Hippocampal formation (tissue), 2 donors: ENCODE results near the gene RHBDD3.
"Not testable (repeated sequence)": the region's sequence is repeated elsewhere in the genome, so short reads cannot be mapped to it uniquely, and the experiment has no call there.

ENCODE experiments used
- DNase-seq, 2 donors: peaks; one replicate each; lab custom pipeline; 2025; lab: John Stamatoyannopoulos, UW

RHBDD3 gene

DNA sequence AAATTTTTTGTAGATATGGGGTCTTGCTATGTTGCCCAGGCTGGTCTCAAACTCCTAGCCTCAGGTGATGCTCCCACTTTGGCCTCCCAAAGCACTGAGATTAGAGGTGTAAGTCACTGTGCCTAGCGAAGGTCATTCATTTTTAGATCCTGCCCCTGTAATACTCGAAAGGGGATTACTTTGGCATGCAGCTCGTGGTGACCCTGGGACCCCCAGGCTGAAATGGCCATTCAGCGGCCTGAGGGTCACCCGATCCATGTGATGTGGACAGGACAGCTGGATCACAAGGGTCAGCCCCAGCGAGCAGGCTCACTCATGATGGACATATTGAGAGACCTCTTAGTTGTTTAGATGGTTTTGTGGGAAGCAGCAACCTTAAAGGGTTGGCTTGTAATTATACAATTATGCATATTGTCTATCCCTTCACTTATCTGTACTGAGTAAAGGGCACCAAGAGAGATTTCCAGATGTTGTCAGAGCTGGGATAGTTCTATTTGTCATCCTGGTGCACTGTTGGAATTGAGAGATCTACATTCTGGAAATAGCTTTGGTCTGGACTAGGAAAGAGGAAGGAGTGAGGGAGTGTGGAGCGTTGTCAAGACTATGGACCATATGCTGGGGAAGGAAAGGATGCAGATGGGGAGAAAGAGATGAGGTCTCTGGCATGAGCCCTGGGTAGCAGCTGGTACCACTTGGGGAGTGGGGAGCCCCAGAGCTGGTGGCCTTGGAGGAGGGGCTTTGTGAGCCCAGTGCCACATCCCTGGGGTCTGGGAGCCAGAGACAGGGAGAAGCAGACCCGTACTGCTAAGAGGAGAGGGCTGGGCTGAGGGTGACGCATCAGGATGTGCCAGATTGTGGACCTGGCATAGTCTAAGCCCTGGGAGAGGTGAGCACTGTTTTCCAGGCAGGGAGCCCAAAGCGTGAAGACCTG lies 15.5 kb downstream of the RHBDD3 start:
- DNase-seq: no peak

DNA sequence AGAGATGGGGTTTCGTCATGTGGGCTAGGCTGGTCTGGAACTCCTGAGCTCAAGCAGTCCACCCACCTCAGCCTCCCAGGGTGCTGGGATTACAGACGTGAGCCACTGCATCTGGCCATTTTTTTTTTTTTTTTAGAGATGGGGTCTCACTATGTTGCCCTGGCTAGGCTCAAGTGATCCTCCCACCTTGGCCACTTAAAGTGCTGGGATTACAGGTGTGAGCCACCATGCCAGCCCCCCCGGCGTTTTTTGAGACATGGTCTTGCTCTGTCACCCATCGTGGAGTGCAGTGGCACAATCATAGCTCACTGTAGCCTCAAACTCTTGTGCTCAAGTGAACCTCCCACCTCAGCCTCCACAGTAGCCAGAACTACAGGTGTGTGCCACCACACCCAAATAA lies 16.5 kb downstream of the RHBDD3 start:
- DNase-seq: no peak

DNA sequence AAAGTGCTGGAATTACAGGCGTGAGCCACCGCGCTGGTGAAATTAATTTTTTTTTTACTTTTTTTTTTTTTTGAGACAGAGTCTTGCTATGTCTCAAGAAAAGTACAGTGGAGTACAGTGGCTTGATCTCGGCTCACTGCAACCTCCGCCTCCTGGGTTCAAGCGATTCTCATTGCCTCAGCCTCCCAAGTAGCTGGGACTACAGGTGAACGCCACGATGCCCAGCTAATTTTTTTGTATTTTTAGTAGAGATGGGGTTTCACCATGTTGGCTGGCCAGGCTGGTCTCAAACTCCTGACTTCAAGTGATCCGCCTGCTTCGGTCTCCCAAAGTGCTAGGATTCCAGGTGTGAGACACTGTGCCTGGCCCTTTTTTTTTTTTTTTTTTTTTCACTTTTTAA lies 19.9 kb downstream of the RHBDD3 start:
- not testable (repeated sequence) for DNase-seq

DNA sequence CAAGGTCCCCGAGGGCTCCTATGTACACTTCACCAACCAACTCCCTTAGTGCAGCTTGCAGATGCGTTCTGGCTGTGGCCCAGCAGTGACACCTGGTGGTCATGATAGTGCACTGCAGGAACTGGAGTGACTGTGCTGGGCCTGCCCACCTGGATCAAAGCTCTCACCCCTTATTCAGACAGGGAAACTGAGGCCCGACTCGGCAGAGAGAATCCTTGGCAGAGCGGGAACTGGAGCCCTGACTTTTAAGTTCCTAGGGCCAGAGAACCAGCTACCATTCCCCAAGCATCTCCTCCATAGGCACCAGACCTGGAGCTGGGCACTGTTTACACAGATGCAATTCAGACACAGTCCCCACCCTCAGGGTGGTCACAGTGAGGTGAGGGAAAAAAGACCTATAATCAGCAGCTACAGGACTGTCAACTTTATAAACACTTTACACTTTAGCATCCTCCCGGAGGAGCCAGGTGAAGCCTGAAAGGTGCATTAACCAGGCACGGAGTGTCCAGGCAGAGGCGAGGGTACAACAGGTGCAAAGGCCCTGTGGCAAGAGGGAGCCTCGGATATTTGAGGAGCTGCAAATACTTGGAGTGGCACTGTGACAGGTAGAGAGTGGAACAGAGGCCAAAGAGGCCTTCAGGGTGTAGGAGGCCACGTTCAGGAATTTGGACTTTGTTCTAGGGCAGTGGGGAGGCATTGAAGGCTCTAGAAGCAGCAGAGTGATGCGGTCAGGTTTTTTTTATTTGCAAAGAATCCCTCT lies 22.0 kb downstream of the RHBDD3 start:
- DNase-seq: peak; percentile 36 to 58

DNA sequence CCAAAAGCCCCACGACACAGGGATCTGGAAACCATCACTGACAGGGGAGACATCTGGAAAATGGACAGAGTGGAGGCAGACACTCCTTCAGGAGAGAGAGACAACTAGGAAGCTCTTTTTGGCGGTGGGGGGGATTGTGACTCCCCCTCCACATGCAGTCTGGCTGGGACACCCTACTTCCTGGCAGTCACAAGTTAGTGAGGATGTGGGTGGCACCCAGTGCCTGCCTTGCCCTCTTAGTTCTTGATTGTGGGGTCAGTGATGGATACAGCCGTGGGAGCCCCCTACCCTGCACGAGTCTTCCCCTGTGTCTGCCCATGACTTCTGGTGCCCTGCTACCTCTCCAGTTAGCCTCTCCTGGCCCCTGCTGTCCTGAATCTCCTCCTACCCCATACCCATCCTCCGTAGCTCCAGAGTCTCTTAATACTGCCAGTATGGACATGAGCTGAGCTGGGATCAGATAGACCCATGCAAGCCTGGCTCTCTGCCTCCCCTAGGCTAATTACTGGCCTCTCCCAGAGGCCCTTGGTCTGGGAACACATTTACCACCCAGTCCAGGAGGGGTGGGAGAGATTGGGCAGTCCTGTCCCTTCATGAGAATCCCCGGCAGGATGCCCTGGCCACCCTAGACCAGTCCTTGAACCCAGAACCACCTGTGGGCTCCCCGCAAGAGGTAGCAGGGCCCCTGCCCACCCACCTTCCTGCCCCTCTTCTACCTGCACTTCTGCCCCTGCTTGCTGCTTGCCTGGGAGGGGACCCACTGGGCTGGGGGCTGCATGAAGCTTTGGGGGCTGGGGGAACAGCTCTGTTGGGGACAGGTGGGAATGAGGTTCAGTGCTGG lies 22.8 kb downstream of the RHBDD3 start:
- DNase-seq: no peak

DNA sequence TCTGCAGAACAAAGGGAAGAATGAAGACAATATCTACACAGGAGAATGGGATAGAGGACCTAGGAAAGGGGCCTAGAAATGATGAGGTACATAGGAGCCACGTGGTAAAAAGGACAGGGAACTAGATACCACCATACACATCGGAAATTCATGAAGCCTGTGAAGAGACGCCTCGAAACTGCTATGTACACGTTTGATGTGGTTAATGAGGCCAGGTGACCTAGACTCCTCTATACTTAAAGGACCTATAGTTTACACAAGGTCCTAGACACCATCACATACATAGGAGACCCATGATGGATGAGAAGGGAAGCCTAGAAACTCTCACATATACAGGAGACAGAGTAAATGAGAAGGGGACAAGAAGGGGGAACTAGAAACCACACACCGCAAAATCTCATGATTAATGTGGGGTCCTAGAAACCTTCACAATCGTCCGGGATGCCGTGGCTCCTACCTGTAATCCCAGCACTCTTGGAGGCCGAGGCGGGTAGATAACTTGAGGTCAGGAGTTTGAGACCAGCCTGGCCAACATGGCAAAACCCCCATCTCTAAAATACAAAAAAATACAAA lies 23.8 kb downstream of the RHBDD3 start:
- no peak for DNase-seq

DNA sequence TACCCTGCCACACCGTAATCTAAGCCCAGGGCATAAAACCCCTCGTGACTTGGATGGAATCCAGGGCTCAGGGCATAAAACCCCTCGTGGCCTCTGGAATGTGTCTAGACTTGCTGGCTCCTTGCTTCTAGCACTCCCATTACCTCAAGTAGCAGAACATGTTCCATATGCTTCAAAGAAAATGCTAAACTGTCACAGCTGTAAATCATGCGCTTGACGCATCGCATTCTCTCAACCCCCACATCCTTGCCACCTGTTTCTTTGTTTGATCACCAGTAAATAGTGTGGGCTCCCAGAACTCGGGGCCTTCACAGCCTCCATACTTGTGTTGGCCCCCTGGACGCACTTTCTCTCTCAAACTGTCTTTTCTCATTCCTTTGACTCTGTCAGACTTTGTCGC lies 27.3 kb downstream of the RHBDD3 start:
- not testable (repeated sequence) for DNase-seq

DNA sequence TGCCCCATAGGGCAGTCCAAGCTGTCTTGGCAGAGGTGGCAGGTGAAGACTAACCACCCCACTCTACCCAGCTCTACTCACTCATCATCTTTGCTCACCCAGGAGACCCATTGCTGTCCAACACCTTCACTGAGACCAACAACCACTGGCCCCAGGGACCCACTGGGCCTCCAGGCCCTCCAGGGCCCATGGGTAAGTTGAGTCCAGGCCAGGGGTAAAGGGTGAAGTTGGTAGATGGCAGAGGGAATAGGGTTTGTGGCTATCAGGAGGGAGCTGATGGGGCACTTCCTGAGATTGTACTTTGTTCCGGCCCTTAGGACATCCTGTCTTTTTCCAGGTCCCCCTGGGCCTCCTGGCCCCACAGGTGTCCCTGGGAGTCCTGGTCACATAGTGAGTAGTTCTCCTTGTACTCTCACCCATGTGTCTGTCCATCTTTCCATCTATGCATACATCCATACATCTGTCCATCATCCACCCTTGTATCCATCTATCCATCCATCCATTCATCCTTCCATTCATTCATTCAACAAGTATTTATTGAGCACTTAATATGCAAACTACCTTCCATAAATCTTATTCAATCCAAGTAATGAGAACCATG lies 34.4 kb downstream of the RHBDD3 start:
- no peak for DNase-seq

DNA sequence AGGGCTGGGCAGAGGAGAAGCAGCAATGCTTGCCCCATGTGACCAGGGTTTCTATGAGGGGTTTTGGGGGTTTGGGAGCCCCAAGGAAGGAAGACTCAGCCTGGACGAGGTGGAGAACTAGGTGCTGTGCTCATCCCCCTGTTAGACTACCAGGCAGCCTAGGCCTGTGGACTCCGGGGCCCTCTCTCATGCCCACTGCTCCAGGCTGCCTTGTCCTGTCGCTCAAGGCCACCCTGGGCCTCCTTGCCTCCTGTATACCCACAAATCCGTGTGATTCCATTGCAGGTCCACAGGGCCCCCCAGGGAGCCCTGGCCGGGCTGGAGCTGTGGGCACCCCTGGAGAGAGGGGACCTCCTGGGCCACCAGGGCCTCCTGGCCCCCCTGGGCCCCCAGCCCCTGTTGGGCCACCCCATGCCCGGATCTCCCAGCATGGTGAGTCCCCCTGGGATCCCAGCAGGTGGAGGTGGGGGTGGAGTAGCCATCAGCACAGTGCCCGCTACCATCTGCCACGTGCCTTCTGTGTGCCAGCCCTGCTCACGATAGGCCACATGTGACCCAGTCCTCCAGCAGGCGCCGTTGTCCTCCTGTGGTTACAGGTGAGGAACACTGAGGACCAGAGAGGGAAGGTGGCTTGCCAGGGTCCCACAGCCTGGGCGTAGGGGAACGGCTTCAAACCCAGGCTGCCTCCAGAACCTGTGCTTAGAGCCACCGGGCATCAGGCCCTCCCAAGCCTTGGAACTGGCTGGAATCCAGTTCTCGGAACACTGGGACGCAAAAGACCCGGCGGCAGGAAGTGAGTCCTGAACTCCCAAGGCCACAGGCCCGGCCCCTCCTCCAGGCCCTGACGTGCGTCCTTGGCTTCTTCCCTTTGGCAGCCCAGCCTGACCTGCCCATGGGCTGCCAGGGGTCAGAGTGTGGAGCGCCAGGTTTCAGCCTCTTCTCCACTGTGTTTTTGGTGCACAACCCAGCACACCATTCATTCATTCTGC lies 35.5 kb downstream of the RHBDD3 start:
- DNase-seq: no peak

DNA sequence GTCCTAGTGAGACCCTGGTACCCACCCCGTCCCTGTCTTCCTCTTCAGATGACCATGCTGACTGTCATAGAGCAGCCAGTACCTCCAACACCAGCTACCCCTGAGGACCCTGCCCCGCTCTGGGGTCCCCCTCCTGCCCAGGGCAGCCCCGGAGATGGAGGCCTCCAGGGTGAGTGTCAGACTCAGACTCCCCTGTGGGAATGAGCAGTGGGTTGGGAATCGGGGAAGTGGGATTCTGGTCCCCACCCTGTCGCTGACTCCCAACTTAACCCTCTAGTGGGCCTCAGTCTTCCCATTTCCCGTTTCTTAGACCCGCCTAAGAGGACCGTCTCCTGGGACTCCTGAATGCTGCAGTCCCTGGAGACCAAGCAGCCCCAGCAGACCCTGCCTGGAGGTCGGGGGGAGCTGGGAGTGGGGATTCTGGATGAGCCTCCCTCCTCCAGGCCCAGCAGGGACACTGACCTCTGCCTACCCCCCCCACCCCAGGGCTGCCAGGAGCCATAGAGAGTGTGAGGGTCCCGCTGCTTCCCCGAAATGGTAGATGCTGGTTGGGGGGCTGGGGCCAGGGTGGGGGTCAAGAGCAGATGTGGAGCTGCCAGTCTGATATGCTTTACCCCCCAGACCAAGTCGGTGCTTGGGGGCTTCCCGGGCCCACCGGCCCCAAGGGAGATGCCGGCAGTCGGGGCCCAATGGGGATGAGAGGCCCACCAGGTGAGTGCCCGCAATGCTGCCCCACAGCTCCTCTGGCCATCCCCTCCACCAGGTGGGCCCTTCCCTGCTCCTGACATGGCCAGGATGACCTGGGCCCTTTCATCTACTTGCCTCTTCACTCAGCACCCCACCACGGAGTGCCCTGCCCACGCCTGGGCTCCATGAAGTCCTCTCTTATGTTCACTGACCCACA lies 36.6 kb downstream of the RHBDD3 start:
- no peak for DNase-seq

DNA sequence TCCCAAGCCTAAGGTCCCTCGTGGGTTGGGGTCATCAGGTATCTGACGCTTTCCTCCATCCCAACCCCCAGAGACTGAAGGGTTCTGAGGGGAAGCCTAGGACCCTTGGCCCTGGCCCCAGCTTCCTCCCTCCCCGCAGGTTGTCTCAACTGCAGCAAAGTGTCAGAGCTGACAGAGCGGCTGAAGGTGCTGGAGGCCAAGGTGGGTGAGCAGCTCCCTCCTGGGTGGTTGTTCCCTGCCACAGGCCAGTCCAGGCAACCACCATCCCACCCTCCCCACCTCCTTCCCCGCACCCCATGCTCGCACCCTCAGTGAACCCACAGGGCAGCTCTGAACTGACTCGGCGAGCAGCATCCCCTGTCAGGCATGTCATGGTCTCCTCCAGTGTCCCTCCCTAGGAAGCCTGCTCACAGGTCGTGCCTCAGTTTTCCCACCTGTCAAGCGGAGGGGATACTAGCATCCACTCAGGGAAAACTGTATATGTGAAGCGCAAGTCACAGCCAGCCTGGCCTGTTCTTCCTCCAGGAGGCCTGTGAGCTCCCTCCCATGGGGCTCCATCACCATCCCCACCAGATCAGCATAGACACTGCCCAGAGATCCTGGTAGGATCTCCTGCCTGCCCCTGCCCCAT lies 41.3 kb downstream of the RHBDD3 start:
- DNase-seq: no peak

DNA sequence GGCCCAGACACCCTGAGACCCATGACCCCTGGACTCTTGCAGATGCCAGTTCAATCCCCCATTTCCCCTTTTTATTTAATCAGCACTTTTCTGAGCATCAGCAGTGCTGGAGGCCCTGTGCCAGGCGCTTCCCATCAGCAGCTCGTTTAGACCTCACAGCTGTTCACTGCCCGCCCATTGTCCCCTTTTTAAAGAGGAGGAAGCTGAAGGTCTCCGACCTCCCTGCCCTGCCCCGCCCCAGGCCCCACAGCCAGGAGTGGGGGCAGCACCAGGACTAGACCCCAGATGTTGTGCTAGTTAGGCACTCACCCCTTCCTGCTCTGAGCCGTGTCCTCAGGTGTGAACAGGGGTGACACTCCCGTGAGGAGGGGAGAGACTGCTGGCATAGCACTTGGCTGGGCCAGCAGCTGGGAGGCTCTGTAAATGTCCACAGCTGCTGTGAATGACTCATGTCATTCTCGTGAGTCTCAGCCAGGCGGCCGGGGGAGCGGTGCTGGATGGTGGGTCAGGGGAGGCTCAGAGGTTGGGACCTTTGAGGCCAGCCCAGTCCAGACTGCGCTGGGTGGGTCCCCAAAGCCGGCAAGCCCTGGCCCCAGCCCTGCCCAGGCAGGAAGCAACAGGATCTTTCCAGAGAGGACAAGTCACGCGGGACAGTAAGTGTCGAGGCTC lies 42.2 kb downstream of the RHBDD3 start:
- DNase-seq: no peak

DNA sequence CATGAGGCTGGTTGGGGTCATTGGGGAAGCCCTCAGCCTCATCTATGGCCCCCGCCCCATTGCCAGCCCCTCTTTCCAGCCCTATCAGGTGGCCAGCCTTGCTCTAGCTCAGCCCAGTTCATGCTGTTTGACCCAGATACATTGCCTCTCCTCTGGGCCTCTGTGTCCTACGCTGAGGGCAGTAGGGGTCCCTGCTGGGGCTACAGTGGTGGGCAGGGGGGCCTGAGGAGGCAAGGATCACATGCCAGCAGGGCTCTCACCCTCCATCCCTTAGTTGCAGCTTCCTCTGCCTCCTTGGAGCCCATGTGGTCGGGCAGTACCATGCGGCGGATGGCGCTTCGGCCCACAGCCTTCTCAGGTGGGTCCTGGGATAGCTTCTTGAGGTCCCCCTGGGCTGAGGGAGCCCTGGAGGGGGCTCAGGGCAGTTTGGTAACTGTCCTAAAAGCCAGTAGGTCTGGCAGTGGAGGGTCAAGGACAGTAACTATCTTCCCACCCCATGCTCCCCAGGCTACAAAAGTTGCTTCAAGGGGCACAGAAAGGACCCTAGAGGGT lies 42.8 kb downstream of the RHBDD3 start:
- no peak for DNase-seq

DNA sequence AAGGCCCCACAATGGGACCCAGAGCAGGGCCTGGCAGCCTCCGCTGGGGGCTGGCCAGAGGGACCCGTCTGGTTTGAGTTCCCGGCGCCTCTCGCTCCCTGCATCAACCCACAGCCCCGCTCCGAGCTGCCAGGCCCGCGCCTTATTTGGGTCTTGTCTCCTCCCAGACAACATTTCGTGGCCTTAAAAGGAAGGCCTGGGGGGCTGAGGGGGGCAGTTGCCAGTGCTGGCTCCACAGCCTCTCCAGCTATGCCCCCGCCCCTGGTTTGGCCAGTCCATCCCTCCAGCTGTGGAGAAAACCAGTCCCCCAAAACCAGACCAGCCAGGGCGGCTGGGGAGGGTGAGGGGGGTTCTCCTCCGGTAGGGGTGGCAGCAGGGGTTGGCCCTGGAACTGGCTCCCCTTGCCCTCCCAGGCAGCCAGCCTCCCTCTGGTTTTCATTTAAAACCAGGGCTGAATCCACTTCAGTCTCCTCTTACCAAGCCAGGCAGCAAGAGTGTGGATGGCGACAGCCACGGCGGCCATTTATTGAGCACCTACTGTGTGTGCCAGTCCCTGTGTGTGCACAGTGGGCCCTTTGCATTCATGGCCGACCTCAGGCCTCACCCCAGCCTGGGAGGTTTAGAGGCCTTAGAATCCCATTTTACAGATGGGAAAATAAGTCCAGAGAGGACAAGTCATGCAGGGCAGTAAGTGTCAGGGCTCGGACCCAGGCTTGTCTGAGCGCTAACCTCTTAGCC lies 43.5 kb downstream of the RHBDD3 start:
- DNase-seq: no peak

DNA sequence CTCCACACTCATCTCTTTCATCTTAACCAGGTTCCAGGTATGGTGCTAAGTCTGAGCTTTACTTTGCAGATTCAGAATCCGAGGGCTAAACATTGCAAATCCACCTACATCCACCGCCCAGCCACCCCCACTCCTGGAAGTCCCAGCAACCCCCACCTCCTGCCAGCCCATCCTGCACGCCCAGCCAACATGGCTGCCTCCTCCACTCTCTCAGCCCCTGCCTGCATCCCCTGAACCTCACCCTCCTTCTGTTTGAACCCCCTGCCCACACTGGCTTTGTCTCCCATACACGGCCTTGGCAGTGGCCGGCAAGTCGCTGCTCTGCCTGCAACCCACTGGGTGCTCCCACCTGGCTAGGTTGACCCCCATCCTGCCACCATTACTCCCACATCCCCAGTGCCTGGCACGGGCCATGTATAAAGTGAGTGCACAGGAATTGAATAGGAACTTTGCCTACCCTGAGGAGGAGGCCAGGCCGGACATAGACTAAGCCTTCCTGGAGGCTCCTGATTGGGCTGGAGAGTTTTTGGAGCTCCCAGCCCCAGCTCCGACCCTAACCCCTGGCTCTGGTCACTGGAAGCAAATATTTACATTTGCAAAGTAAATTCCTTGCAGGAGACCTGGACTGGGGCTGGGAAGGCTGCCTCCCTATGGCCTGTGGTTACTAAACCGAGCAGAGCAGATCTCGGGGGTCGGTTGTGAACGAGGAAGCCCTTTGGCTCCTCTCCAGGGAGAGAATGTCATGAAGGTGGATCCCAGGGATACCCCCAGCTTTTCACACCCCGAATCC lies 47.7 kb downstream of the RHBDD3 start:
- no peak for DNase-seq

DNA sequence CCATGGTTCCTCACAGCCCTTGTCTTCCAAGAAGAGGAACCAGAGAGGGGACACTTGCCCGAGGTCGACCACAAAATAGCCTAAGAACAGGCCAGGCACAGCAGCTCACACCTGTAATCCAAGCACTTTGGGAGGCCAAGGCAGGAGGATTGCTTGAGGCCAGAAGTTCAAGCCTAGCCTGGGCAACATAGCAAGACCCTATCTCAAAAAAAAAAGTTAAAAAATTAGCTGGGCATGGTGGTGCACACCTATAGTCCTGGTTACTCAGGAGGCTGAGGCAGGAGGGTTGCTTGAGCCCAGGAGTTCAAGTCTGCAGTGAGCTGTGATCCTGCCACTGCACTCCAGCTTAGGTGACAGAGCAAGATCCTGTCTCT lies 48.4 kb downstream of the RHBDD3 start:
- DNase-seq: not testable (repeated sequence)
